ENCODE measurements around the gene ACAP1.

The ACAP1 gene

GRCh38 chr17:7340179-7340578 lies 3.9 kb downstream of the ACAP1 start:
- no peak overlapping the region for H3K4me3 ChIP-seq (ENCODE audit: low read depth, low read length)
- DNase-seq (ENCODE audit: low read depth, low spot score), result no peak
- no peak for TF ChIP-seq CTCF (IDR thresholded peaks at IDR 0.05; ENCODE audit: insufficient read depth, low read length, missing control alignments)
- ChIA-PET POLR2A (no interaction called here), CTCF (interaction anchor here (0.7 to 3.2 kb wide), 2 partner anchors 220 to 348 kb away, joined by 3 to 11 read pairs; partner anchors contain the start of gene SENP3)

- ChIA-PET POLR2A (interaction anchor here (0.6 to 5.1 kb wide), 2 partner anchors 12 to 231 kb away, joined by 3 to 20 read pairs; no protein-coding TSS in a partner anchor), CTCF (interaction anchor here (0.9 to 8.6 kb wide), 5 partner anchors 11 to 297 kb away, joined by 3 to 53 read pairs (median 11); partner anchors contain the start of genes NEURL4, SENP3 and SLC2A4)
- H3K4me3 ChIP-seq (ENCODE audit: low read depth, low read length), result no peak overlapping the region
- DNase-seq (ENCODE audit: low read depth, low spot score), result no peak
- no peak for TF ChIP-seq CTCF (IDR thresholded peaks at IDR 0.05; ENCODE audit: insufficient read depth, low read length, missing control alignments)
These were observed 5.5 kb downstream of the ACAP1 start for GRCh38 chr17:7341842-7342241.

- DNase-seq (ENCODE audit: low read depth, low spot score), result no peak
- no peak for TF ChIP-seq CTCF (IDR thresholded peaks at IDR 0.05; ENCODE audit: insufficient read depth, low read length, missing control alignments)
- ChIA-PET POLR2A (interaction anchor here (5.1 kb wide), 1 partner anchor 13 kb away, joined by 20 read pairs; no protein-coding TSS in a partner anchor), CTCF (interaction anchor here (1.5 to 8.6 kb wide), 8 partner anchors 7 to 298 kb away, joined by 4 to 53 read pairs (median 24); partner anchors contain the start of genes ACAP1, NEURL4, SLC16A11 and SLC2A4)
- no peak overlapping the region for H3K4me3 ChIP-seq (ENCODE audit: low read depth, low read length)
These were observed 6.9 kb downstream of the ACAP1 start for GRCh38 chr17:7343250-7343649.

- POLR2A ChIA-PET, result no interaction called here
- CTCF ChIA-PET, result interaction anchor here (0.8 to 8.6 kb wide), 10 partner anchors 9 to 301 kb away, joined by 3 to 53 read pairs (median 17); partner anchors contain the start of genes ACAP1, NEURL4, SENP3 and SLC2A4
- no peak for TF ChIP-seq CTCF (IDR thresholded peaks at IDR 0.05; ENCODE audit: insufficient read depth, low read length, missing control alignments)
- DNase-seq (ENCODE audit: low read depth, low spot score), result no peak
- no peak overlapping the region for H3K4me3 ChIP-seq (ENCODE audit: low read depth, low read length)
These were observed 10.7 kb downstream of the ACAP1 start for GRCh38 chr17:7346761-7347614.

GRCh38 chr17:7347630-7348477 lies 11.5 kb downstream of the ACAP1 start:
- ChIA-PET CTCF (interaction anchor here (0.8 to 8.6 kb wide), 12 partner anchors 9 to 302 kb away, joined by 3 to 53 read pairs (median 5); partner anchors contain the start of genes ACAP1, NEURL4, SENP3 and SLC2A4), POLR2A (interaction anchor here (0.5 to 1.4 kb wide), 5 partner anchors 18 to 227 kb away, joined by 3 to 4 read pairs (median 3); partner anchors contain the start of gene POLR2A)
- TF ChIP-seq CTCF (IDR thresholded peaks at IDR 0.05; ENCODE audit: insufficient read depth, low read length, missing control alignments), result no peak

More at GRCh38 chr17:7347630-7348477, 11.5 kb downstream of the ACAP1 start:
- no peak overlapping the region for H3K4me3 ChIP-seq (ENCODE audit: low read depth, low read length)
- no peak for DNase-seq (ENCODE audit: low read depth, low spot score)
